ENCODE results near the gene NRL.

NRL gene

DNA sequence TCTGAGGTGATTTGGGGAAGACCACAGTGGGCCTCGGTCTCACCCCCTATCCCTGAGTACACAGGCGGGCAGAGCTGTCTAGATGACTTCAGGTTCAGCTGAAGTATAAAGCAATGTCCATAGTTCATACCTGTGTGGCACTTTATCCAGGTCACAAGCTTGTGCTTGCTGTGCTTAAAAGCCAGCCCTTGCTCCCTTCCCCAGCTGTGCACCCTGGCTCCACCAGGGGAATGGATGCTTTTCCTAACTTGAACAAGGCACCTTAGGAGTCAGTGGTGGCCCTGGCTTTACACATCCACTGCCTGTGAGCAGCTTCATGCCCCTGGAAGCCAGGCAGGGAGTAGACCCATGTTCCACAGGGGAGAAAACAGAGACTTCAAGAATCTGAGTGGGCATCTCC lies 57.5 kb downstream of the NRL start:
- H4K20me1 ChIP-seq (ENCODE audit: insufficient read depth, low read length): no peaks in the 10 kb centered on the region
- H3K9me2 ChIP-seq (replicated peaks; ENCODE audit: insufficient read depth, low read length): no peaks in the 10 kb centered on the region
- no peak overlapping the region for H3K4me2 ChIP-seq (ENCODE audit: low read depth, low read length)
- H2AFZ ChIP-seq (ENCODE audit: low read length): no peak overlapping the region
- no peaks in the 10 kb centered on the region for H3K79me2 ChIP-seq (ENCODE audit: low read length)
- H3K27me3 ChIP-seq (replicated peaks; ENCODE audit: insufficient read depth, low read length): no peaks in the 10 kb centered on the region; the same call in 1 of the 2 replicates
- no peak overlapping the region for H3K27ac ChIP-seq (ENCODE audit: low read length)
- H3K4me3 ChIP-seq (ENCODE audit: low read length): no peak overlapping the region
- no peak overlapping the region for H3K9ac ChIP-seq (ENCODE audit: low read length)
- no peak for DNase-seq
- H3K9me3 ChIP-seq (replicated peaks; ENCODE audit: insufficient read depth, low read length): no peaks in the 10 kb centered on the region
- TF ChIP-seq, protein P1, sequence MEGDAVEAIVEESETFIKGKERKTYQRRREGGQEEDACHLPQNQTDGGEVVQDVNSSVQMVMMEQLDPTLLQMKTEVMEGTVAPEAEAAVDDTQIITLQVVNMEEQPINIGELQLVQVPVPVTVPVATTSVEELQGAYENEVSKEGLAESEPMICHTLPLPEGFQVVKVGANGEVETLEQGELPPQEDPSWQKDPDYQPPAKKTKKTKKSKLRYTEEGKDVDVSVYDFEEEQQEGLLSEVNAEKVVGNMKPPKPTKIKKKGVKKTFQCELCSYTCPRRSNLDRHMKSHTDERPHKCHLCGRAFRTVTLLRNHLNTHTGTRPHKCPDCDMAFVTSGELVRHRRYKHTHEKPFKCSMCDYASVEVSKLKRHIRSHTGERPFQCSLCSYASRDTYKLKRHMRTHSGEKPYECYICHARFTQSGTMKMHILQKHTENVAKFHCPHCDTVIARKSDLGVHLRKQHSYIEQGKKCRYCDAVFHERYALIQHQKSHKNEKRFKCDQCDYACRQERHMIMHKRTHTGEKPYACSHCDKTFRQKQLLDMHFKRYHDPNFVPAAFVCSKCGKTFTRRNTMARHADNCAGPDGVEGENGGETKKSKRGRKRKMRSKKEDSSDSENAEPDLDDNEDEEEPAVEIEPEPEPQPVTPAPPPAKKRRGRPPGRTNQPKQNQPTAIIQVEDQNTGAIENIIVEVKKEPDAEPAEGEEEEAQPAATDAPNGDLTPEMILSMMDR (IDR thresholded peaks at IDR 0.05; ENCODE audit: low read length): no peak
- TF ChIP-seq EZH2phosphoT487 (IDR thresholded peaks at IDR 0.05; ENCODE audit: low read length) (no peak), EZH2 (optimal IDR thresholded peaks at IDR 0.05; ENCODE audit: low read depth, low read length) (no peak)
- H3F3A ChIP-seq (ENCODE audit: insufficient read depth, low read length): no peaks in the 10 kb centered on the region
- H3K4me1 ChIP-seq (ENCODE audit: low read length): no peaks in the 10 kb centered on the region
- H3K36me3 ChIP-seq (replicated peaks; ENCODE audit: insufficient read depth, low read length): no peaks in the 10 kb centered on the region

DNA sequence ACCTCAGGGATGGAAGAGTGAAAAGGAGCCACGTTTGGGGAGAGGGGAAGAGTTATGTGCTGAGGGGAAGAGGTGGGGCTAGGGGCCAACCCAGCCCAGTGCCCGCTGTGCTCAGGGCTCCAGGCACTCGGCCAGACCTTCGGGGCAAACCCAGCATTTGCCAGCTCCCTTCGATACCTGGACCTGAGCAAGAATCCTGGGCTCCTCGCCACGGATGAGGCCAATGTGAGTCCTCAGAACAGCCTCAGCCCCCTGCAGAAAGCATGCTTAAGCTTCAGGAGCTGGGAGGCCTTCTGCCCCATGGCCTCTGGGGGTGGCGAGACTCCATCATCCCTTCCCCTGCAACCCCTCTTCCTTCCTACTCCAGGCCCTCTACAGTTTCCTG lies 58.0 kb downstream of the NRL start:
- Histone ChIP-seq H3K9ac (ENCODE audit: low read length) (no peak overlapping the region), H3K4me2 (ENCODE audit: low read depth, low read length) (no peak overlapping the region), H3K27me3 (replicated peaks; ENCODE audit: insufficient read depth, low read length) (no peaks in the 10 kb centered on the region; the same call in 1 of the 2 replicates), H4K20me1 (ENCODE audit: insufficient read depth, low read length) (no peaks in the 10 kb centered on the region), H3K9me3 (replicated peaks; ENCODE audit: insufficient read depth, low read length) (no peaks in the 10 kb centered on the region), H3K9me2 (replicated peaks; ENCODE audit: insufficient read depth, low read length) (no peaks in the 10 kb centered on the region), H3K36me3 (replicated peaks; ENCODE audit: insufficient read depth, low read length) (no peaks in the 10 kb centered on the region), H2AFZ (ENCODE audit: low read length) (no peak overlapping the region), H3K4me1 (ENCODE audit: low read length) (no peaks in the 10 kb centered on the region), H3K79me2 (ENCODE audit: low read length) (no peaks in the 10 kb centered on the region), H3F3A (ENCODE audit: insufficient read depth, low read length) (no peaks in the 10 kb centered on the region), H3K4me3 (ENCODE audit: low read length) (no peak overlapping the region), H3K27ac (ENCODE audit: low read length) (no peak overlapping the region)
- DNase-seq: no peak
- TF ChIP-seq, protein P1 (IDR thresholded peaks at IDR 0.05; ENCODE audit: low read length): no peak
- TF ChIP-seq EZH2phosphoT487 (IDR thresholded peaks at IDR 0.05; ENCODE audit: low read length): no peak
- no peak for TF ChIP-seq EZH2 (optimal IDR thresholded peaks at IDR 0.05; ENCODE audit: low read depth, low read length)

DNA sequence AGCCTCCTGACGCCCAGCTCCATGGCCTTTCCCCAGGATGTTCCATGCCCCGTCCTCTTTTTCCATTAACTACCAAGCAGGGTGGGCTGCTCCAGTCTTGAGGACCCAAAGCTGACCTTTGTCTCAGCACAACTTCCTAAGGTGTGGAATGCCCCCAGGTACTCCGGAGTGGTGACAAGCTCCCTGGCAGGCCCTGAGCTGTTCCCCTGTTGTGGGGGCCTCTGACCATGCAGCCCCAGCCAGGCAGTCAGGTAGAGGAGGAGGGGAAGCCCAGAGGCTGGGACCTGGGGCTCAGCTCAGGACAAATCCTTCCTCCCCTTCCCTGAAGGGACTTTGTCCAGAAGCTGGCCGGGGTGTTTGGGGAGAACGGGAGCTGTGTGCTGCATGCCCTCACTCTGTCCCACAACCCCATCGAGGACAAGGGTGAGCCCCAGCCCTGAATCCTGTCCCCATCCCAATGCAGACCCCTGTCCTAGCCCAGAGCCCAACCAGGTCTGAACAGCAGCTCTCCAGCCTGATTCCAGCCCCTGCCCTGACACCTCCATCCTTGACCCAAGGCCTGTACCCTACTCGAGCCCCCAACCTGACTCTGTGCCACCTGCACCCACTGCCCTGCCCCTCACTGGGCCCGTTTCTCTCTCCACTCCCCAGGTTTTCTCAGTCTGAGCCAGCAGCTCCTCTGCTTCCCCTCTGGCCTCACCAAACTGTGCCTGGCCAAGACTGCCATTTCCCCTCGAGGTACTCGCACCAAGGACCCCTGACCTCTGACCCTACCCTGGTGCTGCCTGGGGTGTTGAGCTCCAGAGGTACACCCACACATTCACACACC lies 58.6 kb downstream of the NRL start:
- no peaks in the 10 kb centered on the region for H3K4me1 ChIP-seq (ENCODE audit: low read length)
- H3K9ac ChIP-seq (ENCODE audit: low read length): no peak overlapping the region
- no peaks in the 10 kb centered on the region for H3K9me3 ChIP-seq (replicated peaks; ENCODE audit: insufficient read depth, low read length)
- H3F3A ChIP-seq (ENCODE audit: insufficient read depth, low read length): no peaks in the 10 kb centered on the region
- no peak overlapping the region for H3K4me3 ChIP-seq (ENCODE audit: low read length)
- H3K9me2 ChIP-seq (replicated peaks; ENCODE audit: insufficient read depth, low read length): no peaks in the 10 kb centered on the region
- H3K27me3 ChIP-seq (replicated peaks; ENCODE audit: insufficient read depth, low read length): no peaks in the 10 kb centered on the region; the same call in 1 of the 2 replicates
- no peak overlapping the region for H3K4me2 ChIP-seq (ENCODE audit: low read depth, low read length)
- TF ChIP-seq EZH2phosphoT487 (IDR thresholded peaks at IDR 0.05; ENCODE audit: low read length): no peak
- no peak for TF ChIP-seq EZH2 (optimal IDR thresholded peaks at IDR 0.05; ENCODE audit: low read depth, low read length)
- TF ChIP-seq, protein P1 (IDR thresholded peaks at IDR 0.05; ENCODE audit: low read length): no peak
- H3K27ac ChIP-seq (ENCODE audit: low read length): no peak overlapping the region
- H3K36me3 ChIP-seq (replicated peaks; ENCODE audit: insufficient read depth, low read length): no peaks in the 10 kb centered on the region
- H4K20me1 ChIP-seq (ENCODE audit: insufficient read depth, low read length): no peaks in the 10 kb centered on the region
- no peaks in the 10 kb centered on the region for H3K79me2 ChIP-seq (ENCODE audit: low read length)
- H2AFZ ChIP-seq (ENCODE audit: low read length): no peak overlapping the region
- no peak for DNase-seq

Data from MM.1S (cell line).